HG02798 (cell line): Measurements from ENCODE around the gene ATP6V0D1.
"Not testable (repeated sequence)": the region's sequence is repeated elsewhere in the genome, so short reads cannot be mapped to it uniquely, and the experiment has no call there.

ENCODE experiments used
- ATAC-seq: cut with Tn5 transposase; IDR thresholded peaks from one replicate; pipeline ENCODE4 v1.9.1; 2021; ENCODE audit warnings: mild to moderate bottlenecking; ENCODE audit not compliant: unreplicated experiment, poor library complexity

Gene ATP6V0D1

GRCh38 chr16:67430504-67430976 is 50.4 kb downstream of the ATP6V0D1 start:
- ATAC-seq = no peak

GRCh38 chr16:67429799-67430503 is 51.0 kb downstream of the ATP6V0D1 start:
- ATAC-seq = no peak

- no peak for ATAC-seq
Measured at GRCh38 chr16:67429053-67429798, 51.7 kb downstream of the ATP6V0D1 start.

GRCh38 chr16:67428146-67428731 is 52.7 kb downstream of the ATP6V0D1 start:
- ATAC-seq = no peak

GRCh38 chr16:67426950-67427349 is 54.0 kb downstream of the ATP6V0D1 start:
- no peak for ATAC-seq

GRCh38 chr16:67426022-67426421 is 54.9 kb downstream of the ATP6V0D1 start:
- ATAC-seq = no peak

- no peak for ATAC-seq
Measured at GRCh38 chr16:67425580-67425979, 55.4 kb downstream of the ATP6V0D1 start.

GRCh38 chr16:67425061-67425460 is 55.9 kb downstream of the ATP6V0D1 start:
- ATAC-seq = no peak

GRCh38 chr16:67424261-67424615 is 56.7 kb downstream of the ATP6V0D1 start:
- no peak for ATAC-seq

GRCh38 chr16:67423611-67424260 is 57.2 kb downstream of the ATP6V0D1 start:
- ATAC-seq = no peak

GRCh38 chr16:67423015-67423414 is 57.9 kb downstream of the ATP6V0D1 start:
- no peak for ATAC-seq

GRCh38 chr16:67421030-67421429 is 59.9 kb downstream of the ATP6V0D1 start:
- no peak for ATAC-seq

GRCh38 chr16:67419931-67420330 is 61.0 kb downstream of the ATP6V0D1 start:
- no peak for ATAC-seq

- ATAC-seq = no peak
Measured at GRCh38 chr16:67419502-67419901, 61.5 kb downstream of the ATP6V0D1 start.

GRCh38 chr16:67417333-67418061 is 63.5 kb downstream of the ATP6V0D1 start:
- ATAC-seq = no peak

- peak; percentile 77 for ATAC-seq
Measured at GRCh38 chr16:67415872-67416793, 64.8 kb downstream of the ATP6V0D1 start, which contains the start of gene ZDHHC1. TSS of gene ZDHHC1 (minus strand) at chr16:67416477. CDS start at chr16:67407775, 8,702 bp downstream.

GRCh38 chr16:67415421-67415820 is 65.5 kb downstream of the ATP6V0D1 start:
- not testable (repeated sequence) for ATAC-seq

- ATAC-seq = no peak
Measured at GRCh38 chr16:67413978-67414911, 66.7 kb downstream of the ATP6V0D1 start.
